GM12892 (cell line): Measurements from ENCODE around the gene USP54.

Experiments
- POLR2A ChIP-seq: IDR thresholded peaks from 2 replicates; pipeline ENCODE4 v1.6.1; 2011; ENCODE audit warnings: low read depth, low read length, control low read depth
- POLR2AphosphoS5 ChIP-seq: IDR thresholded peaks from 2 replicates; pipeline ENCODE4 v1.6.1; 2011; ENCODE audit warnings: low read depth, low read length, control low read depth
- TAF1 ChIP-seq: IDR thresholded peaks from 2 replicates; pipeline ENCODE4 v1.6.1; 2011; ENCODE audit warnings: low read depth, mild to moderate bottlenecking, control low read depth, low read length, borderline replicate concordance

DNA sequence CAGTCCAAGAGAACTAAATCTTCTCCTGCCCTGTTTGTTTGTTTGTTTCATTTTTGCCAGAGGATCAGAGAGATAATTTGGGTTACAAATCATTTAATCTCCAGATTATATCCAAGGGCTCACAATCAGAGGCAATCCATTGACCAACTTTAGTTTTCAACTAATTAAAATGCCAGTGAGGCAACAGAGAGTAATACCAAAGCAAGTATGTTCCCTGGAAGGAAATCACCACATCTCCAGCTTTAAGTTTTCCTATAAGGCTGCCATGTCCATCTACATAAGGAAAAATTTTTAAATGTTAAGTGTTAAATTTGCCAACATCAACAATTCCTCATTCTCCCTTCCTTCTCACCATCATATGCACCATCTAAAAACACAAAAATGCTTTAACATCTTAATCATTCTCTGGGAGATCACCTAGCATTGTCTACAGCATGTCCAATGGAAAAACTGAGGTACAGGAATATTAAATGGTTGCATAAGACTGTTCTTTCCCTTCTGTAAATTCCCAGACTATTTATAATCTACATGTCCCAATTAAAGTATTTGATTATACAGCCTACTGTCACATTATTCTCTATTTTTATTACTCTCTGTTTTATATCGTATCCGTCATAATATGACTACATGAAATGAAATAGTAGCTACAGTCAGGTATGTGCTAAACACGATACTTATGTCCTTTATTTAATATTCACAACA, 14.1 kb downstream of the USP54 start:
- TF ChIP-seq POLR2A (no peak), POLR2AphosphoS5 (no peak), TAF1 (no peak)
